NCI-H1930 (cell line): Measurements from ENCODE around the gene ARSG.
"Not testable (repeated sequence)": the region's sequence is repeated elsewhere in the genome, so short reads cannot be mapped to it uniquely, and the experiment has no call there.

Experiments used
- DNase-seq, 2 experiments: peaks; one replicate each; lab custom pipeline; 2025; lab: John Stamatoyannopoulos, UW

The ARSG gene

DNA sequence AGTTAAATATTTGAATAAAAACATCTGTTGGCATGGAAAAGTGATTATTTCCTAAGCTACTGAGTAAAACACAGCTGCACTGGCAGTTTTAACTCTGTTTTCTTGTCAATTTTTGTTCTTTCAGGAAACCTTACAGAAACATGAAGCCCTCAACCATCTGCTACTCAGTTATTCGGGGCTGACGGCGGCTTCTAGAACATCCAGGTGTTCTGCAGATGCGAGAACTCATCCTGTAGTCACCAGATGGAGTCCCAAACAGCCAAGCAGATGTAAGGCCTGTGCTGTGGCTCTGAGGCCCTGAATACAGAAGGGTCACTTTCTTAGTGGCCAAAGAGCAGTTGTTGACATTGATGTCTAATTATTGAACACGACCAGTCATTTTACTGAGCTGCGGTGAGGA lies 15.5 kb downstream of the ARSG start:
- DNase-seq: no peak

DNA sequence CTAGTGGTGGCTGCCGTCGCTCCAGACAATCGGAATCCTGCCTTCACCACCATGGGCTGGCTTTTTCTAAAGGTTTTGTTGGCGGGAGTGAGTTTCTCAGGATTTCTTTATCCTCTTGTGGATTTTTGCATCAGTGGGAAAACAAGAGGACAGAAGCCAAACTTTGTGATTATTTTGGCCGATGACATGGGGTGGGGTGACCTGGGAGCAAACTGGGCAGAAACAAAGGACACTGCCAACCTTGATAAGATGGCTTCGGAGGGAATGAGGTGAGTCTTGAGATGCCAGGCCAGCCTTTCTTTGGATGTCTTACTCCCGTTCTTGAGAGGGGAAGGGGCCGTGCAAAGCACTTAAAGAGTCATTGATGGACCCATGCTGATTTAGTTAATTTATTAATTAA lies 16.1 kb downstream of the ARSG start:
- no peak for DNase-seq

DNA sequence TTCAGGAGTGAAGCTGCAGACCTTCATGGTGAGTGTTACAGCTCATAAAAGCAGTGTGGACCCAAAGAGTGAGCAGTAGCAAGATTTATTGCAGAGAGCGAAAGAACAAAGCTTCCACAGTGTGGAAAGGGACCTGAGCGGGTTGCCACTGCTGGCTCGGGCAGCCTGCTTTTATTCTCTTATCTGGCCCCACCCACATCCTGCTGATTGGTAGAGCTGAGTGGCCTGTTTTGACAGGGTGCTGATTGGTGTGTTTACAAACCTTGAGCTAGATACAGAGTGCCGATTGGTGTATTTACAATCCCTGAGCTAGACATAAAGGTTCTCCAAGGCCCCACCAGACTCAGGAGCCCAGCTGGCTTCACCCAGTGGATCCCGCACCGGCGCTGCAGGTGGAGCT lies 17.2 kb downstream of the ARSG start:
- not testable (repeated sequence) for DNase-seq

DNA sequence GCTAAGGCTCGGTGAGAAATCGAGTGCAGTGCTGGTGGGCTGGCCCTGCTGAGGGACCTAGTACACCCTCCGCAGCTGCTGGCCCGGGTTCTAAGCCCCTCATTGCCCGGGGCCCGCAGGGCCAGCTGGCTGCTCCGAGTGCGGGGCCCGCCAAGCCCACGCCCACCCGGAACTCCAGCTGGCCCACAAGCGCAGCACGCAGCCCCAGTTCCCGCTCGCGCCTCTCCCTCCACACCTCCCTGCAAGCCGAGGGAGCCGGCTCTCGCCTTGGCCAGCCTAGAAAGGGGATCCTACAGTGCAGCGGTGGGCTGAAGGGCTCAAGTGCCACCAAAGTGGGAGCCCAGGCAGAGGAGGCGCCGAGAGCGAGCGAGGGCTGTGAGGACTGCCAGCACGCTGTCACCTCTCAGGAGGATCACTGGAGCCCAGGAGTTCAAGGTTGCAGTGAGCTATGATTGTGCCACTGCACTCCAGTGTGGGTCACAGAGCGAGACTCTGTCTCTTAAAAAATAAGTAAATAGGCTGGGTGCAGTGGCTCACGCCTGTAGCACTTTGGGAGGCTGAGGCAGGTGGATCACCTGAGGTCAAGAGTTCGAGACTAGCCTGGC lies 17.9 kb downstream of the ARSG start:
- DNase-seq: not testable (repeated sequence)

DNA sequence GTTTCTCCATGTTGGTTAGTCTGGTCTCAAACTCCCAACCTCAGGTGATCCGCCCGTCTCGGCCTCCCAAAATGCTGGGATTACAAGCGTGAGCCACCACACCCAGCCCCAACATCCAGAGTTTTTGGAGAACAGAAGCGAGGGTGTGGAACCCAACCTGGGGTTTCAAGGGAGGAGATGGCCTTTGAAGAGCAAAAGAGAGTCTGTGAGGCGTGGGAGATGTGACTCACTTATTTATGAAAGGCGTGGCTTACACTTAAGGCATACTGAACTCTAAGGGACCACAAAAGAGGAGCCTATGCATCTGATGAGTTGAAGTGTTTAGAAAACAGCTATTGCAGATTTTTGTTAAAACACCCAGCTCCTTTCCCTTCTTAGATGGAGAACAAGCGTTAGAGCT lies 18.9 kb downstream of the ARSG start:
- no peak for DNase-seq

DNA sequence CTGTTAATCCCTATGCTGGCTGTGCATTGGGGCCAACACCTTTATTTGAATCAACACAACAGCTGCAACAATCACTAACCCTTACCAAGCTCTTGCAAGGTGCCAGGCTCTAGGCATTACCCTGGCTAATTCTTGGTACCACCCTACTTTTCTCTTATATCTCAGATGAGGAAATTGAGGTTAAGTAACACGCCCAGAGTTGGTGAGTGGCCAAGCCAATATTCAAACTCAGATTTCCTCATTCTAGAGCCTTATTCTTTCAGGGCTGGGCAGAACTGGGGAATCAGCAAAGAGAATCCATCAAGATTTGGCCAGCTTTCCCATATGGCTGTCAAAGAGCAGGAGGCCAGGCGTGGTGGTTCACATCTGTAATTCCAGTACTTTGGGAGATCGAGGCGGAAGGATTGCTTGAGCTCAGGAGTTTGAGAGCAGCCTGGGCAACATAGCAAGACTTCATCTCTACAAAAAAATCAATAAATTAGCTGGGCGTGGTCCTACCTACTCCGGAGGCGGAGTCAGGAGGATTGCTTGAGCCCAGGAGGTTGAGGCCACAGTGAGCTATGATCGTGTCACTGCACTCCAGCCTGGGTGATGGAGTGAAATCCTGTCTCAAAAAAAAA lies 23.7 kb downstream of the ARSG start:
- DNase-seq: no peak

DNA sequence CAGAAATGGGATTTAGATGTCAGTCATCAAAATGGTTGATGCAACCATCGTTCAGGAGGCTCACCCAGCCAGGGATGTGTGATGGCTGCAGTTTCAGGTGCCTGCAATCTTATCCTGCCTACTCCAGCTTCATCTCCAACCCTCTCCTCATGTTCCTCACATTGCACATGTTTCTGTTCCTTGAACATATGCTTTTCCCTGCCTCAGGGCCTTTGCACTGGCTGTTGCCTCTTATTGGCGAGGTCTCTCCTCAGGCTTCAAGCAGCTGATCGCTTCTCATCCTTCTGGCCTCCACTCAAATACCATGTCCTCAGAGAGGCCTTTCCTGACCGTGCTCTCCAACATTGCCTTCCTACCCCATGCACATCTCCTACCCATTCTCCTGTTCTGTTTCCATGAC lies 24.6 kb downstream of the ARSG start:
- no peak for DNase-seq

DNA sequence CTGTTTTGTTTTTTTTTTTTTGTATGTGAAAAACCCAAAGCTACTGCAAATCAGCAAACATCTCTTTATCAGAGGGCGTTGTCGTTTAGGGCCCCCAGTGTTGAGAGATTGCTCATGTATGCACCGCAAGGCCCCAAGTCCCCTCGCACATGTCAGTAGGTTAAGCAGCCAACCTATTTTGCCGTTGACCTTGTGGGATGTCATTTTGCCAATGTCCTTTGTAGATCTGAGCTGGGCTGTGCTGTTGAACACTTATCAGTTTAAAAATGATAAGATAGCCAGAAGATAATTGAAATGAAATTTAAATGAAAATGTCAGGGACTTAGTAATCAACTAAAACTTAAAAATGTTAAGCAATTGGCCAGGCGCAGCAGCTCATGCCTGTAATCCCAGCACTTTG lies 26.2 kb downstream of the ARSG start:
- no peak for DNase-seq

DNA sequence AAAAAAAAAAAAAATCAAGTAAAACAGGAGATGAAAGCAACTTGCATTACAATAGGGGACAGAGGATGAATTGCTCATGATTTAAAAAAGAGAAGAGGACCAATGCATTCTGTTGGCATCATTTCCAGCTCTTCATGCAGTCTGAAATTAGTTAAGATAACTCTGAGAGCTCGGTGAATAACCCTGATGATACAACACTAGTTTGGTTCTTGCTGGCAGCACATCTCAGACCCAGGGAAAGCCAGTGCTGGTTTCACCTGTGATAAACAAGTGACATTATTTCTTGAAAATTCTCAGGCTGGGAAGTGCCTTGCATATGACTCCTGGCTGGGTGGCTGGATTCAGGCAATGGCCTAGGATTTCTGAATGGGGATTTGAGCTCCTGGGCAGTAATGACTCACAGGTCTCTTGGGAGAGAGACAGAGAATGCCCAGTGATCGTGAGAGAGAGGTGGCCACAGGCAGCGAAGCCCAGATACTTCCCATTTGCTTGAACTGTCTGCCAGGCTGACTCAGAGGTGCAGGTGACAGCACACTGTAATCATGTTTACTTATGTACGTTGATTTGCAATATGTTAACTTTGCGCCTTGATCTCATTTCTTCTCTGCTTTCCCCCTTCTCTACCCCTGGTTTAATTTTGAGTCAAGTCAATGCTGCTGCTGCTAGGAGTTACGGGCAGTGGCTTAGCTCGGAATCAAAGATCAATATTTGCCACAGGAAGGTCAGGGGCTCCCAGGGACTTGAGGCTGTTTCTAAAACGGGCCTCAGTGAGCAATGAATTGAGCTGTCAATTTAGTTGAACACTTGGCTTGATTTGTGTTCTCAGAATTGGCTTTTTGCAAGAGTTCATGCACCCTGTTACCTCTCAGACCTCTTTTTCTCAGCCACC lies 27.1 kb downstream of the ARSG start:
- DNase-seq: no peak

DNA sequence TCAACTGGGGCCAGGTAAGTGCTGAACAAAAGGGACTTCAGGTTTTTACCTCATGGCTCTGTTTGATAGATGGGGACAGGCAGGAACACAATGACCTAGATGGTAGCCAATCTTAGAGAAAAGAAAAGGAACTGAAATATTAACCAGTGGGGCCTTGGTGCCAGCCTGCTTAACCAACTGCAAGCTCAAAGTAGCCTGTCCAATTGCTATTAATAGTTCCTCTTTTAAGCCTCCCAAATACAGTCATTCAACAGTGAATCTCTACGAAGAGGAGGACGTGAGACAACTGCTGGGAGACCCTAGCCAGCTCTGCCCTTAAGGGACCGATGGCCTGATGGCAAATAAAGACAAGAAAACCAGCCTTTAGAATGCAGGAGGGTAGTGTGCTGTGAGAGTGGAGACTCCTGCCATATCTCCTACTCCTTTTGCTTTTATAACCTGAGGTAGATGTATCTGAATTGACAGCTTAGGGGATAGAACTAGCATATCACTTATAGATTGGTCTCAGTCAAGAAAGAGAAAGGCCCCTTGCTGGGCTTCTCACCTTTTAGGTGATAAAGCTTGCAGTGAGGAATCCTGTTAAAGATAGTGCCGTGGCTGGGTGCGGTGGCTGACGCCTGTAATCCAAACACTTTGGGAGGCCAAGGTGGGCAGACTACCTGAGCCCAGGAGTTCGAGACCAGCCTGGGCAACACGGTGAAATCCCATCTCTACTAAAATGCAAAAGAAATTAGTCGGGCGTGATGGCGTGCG lies 28.3 kb downstream of the ARSG start:
- DNase-seq: no peak

DNA sequence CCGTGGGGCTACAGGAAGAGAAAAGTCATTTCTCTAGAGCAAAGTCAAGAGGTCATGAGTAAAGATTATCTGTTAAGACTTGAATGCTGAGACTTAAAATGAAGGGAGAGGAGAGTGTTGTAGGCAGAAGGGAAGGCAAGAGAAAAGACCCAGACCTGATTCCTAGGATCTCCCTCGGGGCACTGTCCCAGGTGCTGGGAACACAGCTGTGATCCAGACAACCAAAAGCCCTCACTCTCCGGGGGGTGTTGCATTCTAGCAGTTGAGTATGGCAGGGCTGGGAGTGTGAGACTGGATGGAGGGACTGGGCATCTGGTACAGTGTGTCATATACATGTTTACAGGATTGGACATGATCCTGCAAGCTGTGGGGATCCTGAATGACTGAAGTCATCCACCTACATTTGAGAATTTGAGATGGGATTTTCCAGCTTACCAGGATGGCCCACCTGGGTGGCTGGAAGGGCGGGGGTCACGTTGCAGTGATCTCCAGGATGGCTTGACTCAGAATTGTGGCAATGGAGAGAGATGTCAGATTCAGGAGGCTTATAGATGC lies 29.1 kb downstream of the ARSG start:
- DNase-seq: no peak

DNA sequence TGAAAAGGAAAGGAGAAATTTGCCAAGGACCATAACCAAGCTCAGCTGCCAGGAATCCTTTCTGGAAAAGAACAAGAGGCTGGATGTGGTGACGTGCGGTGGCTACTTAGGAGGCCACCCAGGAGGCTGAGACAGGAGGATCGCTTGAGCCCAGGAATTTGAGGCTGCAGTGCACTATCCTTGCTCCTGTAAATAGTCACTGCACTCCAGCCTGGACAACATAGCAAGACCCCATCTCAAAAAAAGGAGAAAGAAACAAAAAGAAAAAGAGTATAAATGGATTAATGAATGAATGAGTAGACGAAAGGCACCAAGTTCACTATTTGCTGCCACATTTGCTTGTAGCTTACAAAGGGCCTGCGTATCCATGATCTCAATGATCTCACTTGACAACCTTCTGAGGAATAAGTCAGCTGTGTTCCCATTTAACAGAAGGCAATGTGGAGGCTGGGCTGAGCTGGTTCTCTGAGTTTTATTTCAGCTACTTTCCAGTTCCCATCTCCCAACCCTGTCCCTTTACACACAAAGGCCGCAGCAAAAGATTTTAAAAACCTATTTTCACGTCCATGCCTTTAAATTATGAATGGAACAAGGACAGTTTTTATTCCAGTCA lies 29.8 kb downstream of the ARSG start:
- DNase-seq: no peak

DNA sequence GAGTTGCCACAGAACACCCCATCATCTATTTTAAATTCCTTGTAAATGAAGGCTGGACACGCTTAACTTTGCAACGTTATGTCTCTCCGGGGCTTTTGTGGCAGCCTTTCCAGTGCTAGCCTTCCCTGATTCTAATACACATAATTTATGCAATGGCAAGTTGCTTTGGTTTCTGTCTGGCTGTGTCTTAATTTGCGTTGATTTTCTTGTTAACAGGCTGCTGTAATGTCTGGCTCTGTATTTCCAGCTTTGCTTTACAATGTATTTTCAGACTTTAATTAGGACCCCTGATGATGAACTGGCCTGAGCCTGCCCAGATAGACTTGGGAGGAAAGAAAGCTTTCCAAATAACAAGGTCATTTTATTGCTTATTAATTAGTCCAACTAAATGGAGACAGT lies 30.3 kb downstream of the ARSG start:
- DNase-seq: no peak

DNA sequence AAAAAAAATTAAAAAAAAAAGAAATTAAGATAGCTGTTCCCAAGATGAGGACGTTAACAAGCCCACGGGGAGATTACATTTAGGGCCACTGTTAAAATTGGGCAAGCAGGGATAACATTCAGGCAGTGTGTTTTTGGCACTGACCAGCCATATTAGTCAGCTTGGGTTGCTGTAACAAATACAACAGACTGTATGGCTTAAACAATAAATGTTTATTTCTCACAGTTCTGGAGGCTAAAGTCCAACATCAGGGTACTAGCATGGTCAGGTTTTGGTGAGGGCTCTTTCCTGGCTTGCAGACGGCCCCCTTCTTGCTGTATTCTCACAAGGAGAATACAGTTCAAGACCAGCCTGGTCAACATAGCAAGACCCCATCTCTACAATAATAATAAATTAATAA lies 31.3 kb downstream of the ARSG start:
- no peak for DNase-seq

DNA sequence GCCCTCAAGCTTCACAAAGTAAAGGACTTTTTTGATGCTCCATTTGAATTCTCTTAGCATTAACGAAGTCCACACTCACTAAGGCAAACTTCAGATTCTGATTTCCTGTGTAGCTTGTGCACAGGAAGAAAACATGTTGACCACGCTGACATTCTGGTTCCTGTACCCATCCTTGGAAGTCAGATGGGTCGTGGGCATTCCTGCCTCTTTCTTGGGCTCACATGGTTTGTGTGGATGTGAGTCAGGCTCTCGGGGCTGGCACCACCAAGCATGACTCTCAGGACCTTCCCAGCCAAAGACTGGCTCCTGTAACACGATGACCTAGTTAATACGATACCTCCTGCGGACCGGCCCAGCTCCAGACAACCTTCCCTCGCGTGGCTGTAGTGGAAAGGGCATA lies 32.8 kb downstream of the ARSG start:
- DNase-seq: no peak

DNA sequence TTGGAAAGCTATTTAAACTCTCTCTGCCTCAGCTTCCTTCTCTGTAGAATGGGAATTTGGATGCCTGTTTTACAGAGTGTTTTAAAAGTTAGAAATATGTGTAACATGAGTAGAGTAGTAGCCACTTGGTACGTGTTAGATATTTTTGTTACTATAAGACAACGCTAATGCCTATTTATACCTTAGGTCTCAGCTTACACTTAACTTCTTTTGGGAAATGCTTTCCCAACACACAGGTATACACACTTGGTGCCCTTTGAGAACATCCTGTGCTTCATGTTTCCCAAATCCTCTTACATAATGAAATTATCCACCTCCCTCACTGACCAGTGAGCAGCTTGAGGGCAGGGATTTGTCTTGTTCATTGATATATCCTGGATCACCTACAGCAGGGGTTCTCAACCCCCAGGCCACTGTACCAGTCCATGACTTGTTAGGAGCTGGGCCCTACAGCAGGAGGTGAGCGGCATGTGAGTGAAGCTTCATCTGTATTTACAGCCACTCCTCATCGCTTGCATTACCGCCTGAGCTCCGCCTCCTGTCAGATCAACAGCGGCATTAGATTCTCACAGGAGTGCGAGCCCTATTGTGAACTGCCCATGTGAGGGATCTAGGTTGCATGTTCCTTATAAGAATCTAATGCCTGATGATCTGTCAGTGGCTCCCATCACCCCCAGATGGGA lies 33.5 kb downstream of the ARSG start:
- no peak for DNase-seq

DNA sequence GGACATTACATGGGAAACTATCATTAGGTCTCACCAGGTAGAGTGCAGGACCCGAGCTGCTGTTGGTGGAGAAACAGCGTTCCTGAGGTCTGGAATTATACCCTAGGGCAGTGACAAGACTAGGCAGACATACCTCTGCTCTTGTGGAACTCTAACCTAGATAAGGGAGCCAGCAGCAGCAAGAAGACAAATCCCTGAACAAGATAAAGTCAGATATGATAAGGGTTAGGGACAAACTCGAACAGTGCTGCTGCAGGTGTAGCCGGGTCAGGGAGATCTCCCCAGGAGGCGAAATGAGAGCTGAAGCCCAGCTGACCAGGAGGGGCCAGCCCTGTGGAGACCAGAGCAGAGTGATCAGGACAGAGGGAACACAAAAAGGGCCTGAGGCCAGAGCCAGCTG lies 34.7 kb downstream of the ARSG start:
- DNase-seq: no peak

DNA sequence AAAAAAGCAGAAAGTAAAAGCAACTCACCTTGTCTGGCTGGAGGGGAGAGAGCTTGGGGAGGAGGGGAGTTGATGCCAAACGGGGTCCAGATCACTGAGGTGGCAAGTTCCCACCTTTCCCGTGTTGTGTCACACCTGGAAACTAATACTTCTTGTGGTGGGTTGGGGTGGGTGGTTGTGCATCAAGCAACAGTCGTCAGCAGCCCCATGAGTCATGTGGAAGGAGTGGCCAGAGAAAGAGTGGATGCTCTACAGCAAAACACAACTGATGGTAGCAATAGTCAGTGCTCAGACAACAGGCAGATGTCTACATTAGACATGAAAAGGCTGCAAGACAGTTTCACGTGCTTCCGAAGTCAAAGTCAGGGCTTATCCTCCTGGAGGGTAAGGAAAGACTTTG lies 35.4 kb downstream of the ARSG start:
- DNase-seq: no peak

DNA sequence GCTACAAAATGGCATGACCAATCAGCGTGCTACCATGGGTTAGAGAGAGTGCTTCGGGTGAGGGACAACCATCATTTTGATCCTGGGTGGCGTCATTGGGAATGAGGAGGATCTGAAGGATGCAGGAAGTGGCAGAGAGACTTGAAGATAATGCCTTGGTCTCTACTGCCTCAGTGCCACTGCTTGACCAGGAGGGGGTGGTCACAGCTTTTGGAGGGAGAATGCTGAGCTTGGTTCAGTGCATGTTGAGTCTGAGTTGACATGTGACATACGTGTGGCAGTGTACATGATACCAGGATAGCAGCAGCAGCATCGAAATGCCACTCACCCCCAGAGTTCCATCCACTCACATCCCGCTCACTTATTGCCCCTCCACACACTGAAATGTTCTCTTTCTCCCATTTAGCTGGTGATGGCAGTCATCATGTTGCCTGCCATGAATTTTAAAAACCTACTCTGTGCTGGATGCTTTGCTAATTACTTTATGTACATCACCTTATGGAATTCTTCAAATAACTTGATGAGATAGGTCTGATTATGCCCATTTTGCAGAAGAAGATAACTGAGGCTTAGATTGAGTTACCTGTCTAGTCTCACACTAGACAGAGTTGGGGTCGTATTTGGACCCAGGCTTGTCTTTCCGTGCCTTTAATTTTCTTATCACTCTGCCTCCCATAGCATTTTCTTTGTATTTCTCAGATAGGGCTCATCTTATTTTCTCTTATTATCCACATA lies 36.7 kb downstream of the ARSG start:
- DNase-seq: no peak

DNA sequence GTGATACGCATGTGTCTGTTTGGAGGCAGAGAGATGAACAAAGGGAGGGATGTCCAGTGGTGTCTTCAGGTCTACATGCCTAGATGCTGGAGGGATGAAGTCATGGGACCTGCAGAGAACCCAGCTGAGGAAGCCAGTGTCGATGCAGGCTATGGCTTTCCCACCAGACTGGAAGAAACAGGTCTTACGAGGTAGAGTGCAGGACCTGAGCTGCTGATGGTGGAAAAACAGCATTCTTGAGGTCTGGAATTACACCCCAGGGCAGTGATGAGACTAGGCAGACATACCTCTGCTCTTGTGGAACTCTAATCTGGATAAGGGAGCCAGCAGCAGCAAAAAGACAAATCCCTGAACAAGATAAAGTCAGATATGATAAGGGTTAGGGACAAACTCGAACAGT lies 37.4 kb downstream of the ARSG start:
- no peak for DNase-seq

DNA sequence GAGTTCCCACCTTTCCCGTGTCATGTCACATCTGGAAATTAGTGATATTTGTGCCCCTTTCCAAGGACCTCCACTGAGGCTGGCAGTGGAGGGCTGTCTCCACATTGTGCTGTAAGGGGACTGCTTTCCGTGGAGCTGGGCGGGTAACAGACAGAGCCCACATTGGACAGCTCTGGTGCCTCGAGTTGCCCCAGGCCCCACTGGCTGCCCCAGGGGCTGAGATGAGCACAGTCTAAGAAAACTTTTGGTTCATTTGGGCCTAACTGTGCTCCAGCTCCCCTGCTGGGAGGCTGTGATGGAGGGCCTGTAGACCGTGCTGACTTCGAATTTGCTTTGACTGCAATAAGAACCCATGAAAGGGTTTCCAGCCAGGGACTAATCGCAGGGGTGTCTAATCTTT lies 38.0 kb downstream of the ARSG start:
- DNase-seq: no peak
